GM10847 (cell line): ENCODE results near the gene SEMA5A.

ENCODE experiments used
- POLR2A ChIP-seq: IDR thresholded peaks from 2 replicates; pipeline ENCODE4 v1.6.1; 2011; ENCODE audit not compliant: insufficient read length; ENCODE audit errors: extremely low read depth

SEMA5A gene

DNA sequence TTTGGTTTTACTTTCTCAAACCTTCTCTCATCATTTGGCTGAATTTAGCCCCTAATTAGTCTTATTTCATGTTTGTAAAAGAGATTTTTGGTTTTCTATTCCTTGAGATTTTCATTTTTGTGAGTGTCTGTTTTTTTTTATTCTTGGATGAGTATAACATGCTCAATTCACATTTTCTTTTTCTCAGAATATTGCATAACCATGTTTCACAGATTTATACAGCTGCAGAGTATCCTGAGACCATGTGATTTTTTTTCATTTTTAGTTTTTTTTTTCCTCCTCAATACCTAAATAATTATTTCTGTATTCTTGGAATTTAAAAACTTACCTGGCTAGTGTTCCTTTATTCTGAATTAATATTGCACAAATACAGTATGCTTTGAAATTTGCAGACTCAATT is 361.9 kb downstream of the SEMA5A start:
- no peak for TF ChIP-seq POLR2A

DNA sequence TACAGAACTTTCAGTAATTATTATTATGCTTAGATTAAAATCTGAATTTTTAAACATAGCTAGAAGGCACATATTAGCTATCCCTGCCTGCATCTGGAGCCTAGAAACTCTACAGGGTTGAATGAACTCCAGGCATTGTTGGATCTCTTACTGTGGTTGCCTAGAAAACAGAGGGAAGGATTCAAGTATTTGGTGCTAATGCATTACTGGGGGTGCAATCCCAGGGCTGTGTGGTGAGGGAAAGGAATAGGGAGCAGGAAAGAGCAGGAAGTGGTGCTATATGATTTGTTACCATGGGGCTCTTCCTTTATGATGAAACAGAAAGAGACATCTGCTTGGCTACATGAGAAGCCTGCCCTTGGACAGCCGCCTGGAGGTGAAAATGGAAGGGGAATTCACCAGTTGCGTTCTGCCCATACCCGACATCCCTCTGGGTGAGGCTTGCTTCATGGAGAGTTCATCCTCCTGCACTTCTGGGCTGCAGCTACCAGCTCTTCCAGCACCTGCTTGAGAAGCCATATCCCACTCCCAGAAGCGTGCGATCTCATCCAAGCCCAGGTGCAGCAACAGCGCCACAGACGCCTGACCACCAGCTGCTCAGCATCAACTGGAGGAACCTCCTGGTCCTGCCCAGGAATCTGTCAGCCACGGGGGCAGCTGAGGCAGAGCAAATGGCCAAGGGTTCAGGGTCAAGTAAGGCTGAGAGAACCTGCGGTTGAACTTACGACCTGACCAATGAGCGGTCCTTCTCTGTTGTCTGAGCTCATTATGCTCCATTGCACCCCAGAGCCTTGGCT is 362.8 kb downstream of the SEMA5A start:
- no peak for TF ChIP-seq POLR2A

DNA sequence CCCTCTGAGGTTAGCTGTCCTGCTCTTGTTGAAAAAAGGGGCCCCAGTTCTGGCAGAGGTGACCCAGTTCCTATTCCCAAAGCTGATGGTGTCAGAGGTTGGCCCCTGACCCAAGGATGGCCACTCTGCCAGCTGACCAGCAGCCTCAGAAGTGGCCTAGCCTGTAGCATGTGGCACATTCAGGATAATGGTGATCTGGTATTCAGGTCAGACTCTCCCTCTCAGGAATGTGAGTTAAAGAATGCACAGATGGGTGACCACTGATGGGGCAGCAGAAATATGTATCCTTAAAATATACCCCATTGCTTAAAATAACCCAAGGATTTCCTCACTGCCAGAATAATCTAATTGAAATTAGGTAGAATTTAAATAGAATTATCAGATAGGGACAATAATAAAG is 369.2 kb downstream of the SEMA5A start:
- TF ChIP-seq POLR2A, result no peak

DNA sequence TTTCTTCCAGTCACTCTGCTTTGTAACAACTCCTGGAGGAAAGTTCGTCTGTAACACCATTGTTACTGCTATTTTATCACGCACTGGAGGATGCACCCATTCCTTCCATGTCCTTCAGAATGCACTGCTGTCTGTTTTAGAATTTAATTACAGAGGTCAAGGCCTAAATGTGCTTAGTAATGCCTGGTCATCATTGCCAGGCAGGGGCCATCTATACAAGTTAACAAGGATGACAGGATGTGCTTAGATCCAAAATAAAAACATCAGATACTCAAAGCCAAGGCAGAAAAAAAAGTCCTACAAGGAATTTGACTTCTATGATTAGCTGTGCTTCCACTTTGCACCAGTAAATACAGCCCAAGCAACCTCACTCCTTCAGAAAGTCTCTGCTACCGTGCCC is 371.4 kb downstream of the SEMA5A start:
- no peak for TF ChIP-seq POLR2A

DNA sequence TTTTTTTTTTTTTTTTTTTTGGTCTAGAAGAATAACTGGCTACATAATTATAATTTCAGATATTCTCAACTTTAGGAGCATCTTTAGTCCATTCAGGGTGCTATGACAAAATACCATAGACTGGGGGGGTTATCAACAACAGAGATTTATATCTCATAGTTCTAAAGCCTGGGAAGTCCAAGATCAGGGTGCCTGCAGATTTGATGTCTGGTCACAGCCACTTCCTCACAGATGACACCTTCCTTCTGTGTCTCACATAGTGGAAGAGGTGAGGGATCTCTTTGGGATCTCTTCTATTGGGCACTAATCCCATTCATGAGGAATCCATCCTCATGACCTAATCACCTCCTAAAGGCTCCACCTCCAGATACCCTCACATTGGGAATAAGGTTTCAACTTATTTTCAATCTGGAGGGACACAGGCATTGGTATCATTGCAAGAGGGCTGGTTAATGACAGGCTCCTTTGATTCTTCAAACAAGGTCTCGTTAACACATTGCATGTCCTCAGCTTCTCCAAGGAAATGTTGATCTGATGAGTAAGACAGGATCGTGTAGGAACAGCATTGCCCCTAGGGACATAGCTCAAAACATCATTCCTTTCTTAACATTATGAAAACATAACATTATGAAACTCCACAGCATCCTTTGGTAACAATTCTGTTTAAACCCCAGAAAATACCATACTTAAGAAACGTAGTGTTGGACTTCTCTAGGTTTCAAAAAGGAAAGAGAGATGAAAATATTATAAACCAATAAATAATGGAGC is 372.4 kb downstream of the SEMA5A start:
- no peak for TF ChIP-seq POLR2A

DNA sequence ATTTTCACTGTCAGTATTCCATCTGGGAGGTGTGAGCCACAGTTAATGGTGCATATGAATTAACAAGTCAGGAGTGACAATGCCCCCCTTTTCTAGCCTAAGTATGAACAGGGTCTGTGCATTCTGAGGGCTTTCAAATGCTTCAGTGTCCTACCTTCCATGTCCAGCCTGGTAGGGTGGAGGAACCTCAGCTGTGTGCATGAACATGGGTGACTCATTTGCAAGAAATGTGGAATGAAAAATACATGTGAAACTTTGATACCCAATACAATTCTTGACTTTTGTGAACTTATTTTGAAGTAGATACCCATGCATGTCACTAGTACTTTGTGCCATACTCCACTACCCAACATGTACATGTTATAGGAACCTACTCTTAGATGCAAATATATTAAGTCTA is 375.8 kb downstream of the SEMA5A start:
- no peak for TF ChIP-seq POLR2A

DNA sequence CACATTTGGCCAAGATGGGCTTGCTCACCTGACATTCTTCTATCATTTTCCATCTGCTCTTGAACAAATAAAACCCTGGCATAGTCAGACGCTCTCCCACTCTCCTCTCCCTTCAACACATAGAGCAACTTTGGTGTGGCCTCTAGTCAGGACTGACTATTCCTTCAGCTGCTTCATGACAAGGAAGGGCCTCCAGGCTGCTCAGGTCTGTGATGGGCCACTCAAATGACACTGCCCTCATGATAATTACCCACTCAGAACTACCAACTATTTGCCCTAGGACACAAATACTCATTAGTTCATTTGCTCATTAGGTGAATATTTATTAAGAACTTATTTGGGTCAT is 376.3 kb downstream of the SEMA5A start:
- no peak for TF ChIP-seq POLR2A

DNA sequence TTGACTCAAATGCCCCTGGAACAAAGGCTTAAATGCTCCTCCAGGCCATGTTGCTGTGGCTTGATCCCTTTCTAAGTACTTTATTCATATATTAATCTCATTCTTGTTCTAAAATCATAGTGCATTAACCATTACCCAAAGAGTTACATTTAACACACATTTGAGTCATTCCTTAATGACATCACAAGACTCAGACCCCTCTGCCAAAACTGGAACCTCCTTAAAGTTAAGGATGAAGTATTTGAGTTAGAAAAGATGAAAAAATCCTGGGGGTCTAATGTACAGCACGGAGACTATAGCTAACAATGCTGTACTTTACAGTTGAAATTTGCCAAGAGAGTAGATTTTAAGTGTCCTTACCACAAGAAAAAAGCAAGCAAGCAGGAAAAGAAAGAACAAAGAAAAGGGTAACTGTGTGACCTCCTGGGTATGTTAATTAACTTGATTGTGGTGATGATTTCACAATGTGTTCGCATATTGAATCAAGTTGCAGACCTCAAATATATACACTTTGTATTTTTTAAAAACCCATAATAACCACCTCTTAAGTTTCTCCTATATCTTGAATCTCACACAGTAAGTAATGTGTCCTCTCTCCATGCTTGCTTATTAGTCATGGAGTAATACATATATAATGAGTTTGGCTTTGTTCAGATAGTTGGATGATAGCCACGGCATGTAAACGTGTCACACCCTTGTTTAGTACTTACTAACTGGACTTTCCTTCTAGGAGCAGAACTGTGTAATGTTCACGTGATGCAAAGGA is 376.9 kb downstream of the SEMA5A start:
- TF ChIP-seq POLR2A, result no peak

DNA sequence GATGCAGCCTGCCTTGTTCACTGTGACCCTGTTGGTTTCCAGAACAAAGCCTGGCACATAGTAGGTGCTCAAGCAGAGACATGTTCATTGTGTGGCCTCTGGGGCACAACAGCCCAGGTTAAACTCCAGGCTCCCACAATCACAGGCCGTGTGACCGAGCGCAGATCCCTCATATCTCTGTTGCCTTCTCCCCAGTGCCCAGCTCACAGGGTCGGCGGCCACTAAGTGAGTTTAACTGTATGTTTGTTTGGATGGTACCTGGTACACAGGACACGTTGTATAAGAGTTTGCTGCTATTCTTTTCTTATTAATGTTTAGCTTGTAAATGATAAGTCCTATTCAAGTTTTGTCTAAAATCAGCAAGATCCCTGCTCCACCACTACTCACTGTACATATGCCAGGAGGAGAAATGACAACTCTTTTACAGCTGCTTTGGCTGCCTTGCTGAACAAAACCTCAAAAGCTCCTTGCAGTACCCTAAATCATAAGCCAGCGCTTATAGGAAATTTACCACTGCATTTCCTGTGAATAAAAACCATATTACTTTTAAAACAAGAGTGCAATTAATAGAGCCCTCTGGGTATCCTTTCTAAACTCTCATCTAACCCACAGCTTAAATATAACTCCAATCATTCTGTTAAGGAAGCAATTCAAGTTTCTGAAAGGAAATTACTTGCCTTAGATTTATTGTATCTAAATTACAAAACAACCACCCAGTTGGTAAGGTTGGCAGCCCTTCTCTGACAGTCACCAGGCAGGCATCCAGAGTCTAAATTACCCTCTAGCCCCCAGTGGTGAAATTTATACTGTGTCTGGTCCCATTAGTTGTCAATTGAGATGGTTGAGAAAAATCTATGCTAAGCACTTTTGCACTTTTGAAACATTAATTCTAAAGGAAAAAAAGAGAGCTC is 379.4 kb downstream of the SEMA5A start:
- no peak for TF ChIP-seq POLR2A

DNA sequence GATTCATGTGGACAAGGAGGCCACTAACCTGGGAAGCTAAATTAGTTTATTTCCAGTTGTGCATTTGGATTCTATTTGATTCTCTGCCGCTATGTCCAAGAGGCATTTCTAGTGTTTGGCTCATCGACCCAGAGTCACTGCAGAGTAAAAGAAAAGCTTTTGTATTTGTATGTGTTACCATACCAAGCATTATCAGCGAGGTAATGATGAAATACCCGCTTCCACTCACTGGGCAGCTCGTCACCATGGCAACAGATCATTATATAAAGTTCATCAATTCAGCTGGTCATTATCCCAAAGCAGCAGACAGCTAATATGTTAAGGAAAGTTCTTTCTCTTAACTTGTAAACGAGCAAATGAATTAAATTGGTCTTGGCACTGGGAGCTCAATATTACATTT is 380.3 kb downstream of the SEMA5A start:
- TF ChIP-seq POLR2A, result no peak

DNA sequence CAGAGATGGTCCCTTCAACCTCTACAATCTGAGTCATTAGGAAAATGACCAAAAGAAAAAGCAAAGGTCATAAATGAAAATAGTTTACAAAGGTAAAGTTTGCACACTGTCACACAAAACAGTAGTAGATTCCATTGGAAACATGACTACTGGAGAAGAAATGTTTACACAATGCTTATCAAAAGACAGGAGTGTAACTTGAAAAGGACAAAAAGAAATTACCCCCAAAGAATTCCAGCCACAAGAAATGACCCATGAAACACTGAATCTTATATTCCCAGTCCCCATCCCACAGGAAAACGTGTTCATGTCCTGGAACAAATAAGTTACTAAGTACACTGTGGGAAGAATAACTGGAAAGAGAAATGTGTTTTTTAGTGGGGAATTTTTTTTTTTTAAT is 385.1 kb downstream of the SEMA5A start:
- TF ChIP-seq POLR2A, result no peak

DNA sequence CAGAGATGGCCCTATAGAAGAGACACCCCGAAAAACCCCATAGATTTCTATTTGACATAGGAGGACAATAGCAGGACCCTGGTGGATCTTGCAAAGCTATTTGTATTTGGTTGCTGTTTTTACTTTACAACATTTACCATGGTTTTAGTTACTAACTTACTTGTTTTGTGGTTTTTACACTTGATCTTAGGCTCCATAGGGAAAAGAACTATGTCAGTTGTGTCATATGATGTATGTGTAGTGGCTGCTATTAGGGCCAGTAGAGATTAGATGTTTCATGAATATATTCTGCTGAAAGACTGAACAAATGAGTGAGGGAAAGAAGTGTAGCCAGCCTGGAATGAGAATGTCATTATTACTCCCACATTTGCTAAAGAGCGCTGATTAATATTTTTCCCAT is 388.1 kb downstream of the SEMA5A start:
- TF ChIP-seq POLR2A, result no peak

DNA sequence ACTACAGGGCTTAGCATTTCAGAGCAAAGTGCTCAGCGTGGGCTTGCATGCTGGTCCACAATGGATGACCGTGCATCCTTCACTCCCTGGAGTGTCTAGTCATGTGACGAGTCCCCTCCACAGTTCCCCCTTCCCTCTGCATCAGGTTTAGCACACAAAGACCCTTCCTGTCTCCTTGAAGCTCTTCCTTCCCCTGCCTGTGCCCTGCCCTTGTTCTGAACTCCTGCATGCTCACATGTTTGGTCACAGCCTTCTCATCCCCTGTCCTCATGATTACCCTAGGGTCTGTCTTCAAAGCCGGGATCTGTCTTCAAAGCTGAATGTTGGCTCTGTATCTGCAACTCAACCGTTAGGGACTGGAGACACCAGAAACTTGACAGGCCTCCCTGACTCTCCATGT is 388.9 kb downstream of the SEMA5A start:
- TF ChIP-seq POLR2A, result no peak

DNA sequence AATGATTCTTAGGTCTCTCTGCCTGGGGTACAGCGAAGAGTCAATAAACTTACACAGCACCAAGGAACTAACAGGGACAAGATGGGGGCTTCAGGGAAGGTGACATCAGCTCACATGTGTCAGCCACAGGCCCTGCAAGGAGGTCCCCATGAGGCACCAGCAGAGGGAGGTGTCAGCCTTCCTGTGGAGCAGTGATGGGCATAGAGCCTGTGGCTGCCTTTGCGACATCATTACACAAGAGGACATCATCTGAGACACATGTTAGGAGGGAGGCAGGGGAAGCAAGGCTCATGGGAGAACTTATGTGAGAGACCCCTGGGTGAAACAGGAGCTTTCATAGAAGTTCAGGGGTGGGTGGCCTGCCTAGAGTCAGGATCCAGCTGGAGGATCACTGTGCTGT is 389.6 kb downstream of the SEMA5A start:
- no peak for TF ChIP-seq POLR2A
